Kidney glomerular epithelial cell (primary cell): ENCODE measurements around the gene FAM234B.
"Not testable (repeated sequence)": the region's sequence is repeated elsewhere in the genome, so short reads cannot be mapped to it uniquely, and the experiment has no call there.

Experiments used
- DNase-seq: peaks from one replicate; lab custom pipeline; 2025; lab: John Stamatoyannopoulos, UW

FAM234B gene

DNA sequence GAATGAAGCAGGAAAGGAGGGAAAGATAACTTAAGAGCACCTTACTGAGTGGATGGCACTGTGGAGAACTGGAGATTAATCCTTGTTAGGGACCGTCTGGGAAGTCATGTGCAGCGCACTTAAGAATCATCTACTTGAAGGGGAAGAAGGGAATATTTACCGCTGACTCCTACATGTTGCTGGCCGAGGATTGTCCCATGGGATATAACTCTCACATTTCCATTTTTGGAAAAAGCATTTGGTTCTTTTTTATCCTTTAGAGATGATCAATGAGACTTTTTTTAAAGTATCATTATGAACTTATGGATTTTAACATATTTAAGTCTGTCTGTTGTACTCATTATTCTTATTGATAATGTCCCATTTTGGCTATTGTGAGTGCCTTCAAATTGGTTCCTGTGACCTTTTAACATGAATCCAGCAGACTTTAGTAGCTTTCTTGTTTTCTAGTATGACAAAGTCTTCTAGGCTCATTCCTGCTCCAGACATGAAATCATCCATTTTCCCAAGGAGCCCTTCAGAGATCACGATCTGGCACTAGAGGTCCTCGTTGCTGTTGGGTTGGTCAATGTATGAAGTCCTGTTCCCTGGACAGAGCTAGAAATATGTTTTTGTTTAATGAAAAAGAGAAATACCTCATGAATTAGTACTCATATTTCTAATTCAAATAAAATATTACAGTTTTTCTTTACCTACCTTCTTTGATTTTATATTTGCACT lies 20.2 kb upstream of the FAM234B start:
- DNase-seq: no peak

DNA sequence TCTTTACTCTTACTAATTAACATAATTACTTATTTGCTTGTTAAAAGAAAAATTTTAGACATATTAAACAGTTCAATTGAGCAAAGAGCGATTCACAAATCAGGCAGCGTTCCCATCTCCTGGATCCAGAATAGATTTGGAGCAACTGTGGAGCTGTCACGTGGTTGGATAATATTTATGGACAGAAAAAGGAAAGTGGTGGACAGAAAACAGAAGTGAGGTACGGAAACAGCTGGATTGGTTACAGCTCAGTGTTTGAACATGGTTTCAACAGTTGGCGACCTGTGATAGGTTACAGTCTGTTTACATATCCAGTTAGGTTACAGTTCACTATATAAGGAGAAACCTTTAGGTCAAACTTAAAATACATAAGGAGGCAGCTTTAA lies 19.7 kb upstream of the FAM234B start:
- DNase-seq: no peak

DNA sequence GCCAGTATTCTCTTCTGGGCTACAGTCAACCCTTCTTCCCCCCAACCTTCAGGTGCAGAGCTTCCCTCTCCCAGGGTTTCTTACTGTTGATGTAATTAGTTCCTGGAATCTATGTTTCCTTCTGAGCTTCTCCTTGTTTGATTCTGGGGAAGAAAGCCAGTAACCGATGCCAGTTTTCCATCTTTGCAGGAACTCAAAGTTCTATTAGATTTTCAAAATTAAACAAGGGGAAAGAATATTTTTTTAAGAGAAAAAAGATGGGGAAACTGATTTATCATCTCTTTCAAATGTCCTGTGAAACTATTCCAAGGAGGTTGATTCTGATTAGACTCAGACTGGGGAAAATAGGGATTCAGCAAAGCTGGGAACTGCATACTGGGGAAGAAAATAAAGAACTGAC lies 17.9 kb upstream of the FAM234B start:
- DNase-seq: no peak

DNA sequence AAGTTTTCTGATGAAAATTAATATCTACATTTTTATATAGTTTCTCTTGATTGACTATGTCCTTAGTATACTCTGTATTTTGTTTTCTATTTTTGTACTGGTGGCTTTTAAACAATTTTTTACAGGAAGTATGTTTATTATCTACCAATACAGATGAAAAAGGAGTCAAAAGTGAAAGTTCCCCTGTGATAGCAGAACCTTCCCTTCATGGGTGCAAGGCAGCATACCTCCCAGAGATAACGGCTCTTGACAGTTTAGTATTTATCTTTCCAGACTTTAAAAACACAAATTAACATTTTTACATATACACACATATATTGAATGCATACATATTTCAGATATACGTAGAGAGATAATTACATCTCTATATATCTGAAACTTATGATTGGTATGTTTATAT lies 17.1 kb upstream of the FAM234B start:
- DNase-seq: no peak

DNA sequence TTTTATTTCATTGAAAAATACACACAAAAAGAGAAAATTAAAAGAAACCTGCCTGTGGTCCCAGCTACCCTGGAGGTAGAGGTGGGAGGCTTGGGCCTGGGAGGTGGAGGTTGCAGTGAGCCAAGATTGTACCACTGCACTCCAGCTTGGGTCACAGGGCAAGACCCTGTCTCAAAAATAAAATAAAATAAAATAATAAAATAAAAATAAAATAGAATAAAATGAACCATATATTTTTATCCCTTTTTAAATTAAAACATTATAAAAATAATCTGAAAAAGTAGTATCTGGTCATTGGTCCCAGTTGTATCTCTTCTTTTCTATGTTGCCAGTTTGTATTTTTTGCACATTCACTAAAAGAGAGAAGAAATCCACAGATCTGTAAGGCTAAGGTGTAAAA lies 16.7 kb upstream of the FAM234B start:
- DNase-seq: no peak

DNA sequence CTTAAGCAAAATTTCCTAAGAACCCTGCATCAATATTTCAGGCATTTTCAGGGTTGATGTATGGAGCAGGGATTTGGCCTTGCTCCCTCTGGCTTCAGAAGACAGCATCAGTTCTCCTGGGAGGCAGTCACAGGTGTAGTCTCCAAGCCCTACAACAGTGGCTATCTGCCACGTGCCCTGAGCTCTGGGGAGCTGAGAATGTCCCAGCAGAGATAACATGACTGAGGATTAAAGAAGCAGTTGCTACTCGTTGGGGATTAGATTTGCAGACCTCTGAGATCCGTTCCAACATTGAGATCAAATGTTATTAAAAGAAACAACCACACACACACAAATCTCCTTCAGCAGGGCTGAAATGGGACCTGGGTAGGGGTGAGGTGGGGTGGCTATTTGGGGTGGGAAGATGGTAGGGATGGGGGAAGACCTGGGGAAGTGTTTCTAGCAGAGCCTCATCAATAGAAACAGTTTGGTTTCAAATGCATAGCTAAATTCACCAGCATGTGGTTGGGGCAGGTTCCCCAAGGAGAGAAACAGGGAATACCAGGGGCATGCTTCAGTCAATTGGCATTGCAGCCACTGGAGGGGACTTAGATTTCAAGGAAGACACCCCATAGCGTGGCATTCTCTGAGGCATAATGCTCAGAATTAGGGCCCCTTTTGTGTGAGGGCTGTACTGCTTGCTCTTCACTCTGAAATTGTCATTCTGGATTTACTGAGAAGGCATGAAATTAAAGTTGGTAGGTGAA lies 15.2 kb upstream of the FAM234B start:
- no peak for DNase-seq

DNA sequence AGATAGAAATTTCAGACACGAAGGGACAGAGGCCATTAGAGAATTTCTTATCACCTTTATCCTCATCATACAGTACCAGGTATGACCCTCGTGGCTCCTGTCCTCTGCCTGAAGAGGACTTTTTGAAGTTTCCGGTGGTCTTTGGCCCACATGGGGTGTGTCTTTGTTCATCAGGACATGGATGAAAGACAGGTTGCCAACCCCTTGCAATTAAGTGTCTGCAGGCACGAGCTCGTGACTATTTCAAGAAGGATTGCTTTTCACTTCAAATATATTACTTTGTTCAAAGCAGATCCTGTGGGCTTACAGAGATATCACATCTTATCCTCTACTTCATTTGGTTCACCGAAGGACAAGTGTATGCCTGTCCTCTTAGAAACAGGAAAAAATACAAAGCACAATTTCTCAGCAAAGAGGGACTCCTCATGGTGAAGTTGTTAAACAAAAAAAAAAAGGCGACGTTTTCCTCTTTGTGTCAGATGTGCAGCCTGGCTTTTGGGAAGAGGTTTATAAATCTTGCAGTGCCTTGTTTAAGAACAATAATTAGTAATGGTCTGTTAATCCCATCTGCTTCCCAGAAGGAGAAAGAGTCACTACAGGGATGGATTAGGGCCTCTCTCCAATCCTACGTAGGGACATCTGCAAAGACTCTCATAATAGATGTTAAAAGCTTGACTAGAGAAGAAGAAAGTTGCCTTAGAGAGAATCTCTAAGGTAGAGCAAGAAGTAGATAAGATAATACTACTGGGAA lies 13.5 kb upstream of the FAM234B start:
- DNase-seq: no peak

DNA sequence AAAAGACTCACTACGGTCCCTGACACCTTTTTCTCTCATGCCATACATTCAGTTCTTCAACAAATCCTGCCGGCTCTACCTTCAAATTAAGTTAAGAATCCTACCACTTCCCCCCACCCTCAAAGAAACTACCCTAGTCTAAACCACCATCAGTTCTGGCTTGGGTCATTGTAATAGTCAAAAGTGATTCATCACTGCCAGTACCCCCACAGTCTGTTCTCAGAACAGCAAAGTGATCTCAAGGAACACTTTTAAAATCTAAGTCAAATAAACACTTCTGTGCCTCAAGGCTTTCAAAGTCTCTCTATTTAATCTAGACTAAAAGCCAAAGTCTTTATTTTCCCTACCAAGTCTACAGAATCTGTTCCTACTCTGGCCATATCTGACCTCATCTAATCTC lies 12.0 kb upstream of the FAM234B start:
- no peak for DNase-seq

DNA sequence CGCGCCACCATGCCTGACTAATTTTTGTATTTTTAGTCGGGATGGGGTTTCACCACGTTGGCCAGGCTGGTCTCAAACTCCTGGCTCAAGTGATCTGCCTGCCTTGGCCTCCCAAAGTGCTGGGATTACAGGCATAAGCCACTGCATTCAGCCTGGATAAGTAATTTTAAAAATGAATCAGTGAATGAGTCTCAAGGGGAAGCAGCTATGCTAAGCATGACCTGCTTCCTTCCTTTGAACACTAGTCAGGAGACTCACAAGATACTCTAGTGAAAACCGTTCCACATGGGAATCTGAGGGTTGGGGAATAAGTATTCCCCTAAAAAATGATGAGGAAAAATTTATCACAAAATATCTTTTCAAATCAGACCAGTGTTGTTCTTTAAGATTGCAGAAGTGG lies 10.7 kb upstream of the FAM234B start:
- no peak for DNase-seq

DNA sequence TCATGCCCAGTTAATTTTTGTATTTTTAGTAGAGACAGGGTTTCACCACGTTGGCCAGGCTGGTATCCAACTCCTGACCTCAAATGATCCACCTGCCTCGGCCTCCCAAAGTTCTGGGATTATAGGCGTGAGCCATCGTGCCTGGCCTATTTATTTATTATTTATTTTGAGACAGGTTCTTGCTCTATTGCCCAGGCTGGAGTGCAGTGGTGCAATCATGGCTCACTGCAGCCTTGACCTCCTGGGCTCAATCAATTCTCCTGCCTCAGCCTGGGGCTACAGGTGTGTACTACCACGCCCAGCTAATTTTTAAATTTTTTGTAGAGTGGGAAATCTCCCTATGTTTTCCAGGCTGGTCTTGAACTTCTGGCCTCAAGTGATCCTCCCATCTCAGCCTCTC lies 8.8 kb upstream of the FAM234B start:
- not testable (repeated sequence) for DNase-seq

DNA sequence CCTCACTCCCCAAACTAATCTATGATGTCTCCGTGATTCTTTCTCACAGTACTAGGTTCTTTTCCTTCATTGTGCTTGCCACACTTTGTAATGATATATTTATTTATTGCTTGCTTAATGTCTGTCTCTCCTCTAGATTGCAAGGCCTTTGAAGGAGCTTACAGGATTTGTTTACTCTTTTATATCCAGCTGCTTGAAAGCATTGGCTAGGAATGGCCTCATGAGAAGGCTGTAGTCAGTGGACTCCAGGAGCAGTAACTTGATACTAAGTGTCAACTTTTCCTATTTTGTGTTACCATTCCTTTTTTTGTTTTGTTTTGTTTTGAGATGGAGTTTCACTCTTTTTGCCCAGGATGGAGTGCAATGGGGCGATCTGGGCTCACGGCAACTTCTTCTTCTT lies 7.3 kb upstream of the FAM234B start:
- DNase-seq: no peak

DNA sequence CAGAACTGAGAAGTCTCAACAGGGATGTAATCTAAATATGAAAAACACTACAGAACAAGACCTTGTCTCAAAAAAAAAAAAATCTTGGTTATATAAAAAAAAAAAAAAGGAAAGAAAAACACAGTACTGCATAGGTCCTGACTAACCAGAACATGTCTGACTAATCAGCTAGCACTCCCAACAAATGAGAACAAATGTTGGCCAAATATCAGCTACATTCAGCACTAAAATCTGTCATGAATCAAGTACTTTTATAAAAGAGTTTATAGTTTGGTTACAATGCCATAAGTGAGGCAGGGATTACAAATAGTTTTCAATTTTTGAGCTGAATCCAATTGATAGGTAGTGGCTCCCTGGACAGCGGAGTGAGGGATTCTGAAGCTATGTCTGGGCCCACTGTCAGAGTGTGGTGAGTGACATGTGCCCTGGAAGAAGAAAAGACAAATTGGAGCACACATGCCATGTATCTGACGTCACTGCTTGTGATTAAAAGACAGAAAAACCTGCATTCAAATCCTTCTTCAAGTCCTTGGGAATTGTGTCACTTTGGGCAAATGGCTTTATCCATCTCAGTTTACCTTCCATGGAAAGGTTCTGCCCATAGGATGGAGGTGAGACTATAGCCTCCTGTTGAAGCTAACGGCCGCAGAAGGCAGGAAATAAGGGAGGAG lies 5.6 kb upstream of the FAM234B start:
- DNase-seq: peak; percentile 3

DNA sequence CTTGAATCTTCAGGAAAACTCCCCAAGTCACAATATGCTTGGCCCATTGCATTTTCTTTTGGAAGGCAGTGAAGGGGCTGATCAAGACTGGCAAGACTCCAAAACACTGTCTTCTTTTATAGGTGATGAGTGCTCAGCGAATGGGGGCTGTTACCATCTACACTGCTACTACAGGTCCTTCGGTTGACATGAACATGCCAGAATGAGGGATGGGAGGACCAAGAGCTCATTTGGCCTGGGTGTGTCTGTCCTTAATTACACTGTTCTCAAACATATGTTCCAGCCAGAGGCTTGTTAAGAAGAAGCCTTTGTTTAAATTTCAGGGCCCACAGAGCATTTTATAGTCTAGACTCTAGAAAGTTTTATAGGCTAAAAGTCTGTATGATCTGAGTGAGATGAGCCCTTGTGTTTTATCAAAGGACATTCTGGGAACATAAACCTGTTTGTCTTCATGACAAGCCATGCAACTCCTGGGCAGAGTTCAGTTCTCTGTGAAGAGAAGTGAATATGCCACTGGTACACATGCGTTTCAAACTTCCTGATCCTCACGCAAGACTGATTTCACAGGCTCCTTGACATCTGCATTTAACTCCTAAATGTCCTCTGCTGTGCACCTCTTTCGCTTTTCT lies 4.7 kb upstream of the FAM234B start:
- no peak for DNase-seq

DNA sequence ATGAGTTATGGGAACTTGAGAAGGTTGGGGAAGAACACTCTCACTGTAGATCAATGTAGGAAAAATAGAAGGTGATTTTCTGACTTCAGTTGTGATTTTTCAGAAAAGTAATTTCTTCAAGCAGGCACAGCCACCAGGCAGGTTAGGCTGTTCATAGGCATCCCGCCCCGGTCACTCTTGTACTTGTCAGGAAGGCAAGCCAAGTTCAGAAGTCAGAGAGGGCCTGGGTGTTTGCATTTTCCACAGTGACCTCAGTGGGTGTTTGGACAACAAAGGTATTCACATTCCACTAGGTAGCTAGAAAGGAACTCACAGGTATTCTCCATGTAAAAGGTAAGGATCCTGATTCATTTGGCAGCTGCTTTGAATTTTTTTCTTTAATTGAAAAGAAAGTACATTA lies 3.0 kb upstream of the FAM234B start:
- no peak for DNase-seq

DNA sequence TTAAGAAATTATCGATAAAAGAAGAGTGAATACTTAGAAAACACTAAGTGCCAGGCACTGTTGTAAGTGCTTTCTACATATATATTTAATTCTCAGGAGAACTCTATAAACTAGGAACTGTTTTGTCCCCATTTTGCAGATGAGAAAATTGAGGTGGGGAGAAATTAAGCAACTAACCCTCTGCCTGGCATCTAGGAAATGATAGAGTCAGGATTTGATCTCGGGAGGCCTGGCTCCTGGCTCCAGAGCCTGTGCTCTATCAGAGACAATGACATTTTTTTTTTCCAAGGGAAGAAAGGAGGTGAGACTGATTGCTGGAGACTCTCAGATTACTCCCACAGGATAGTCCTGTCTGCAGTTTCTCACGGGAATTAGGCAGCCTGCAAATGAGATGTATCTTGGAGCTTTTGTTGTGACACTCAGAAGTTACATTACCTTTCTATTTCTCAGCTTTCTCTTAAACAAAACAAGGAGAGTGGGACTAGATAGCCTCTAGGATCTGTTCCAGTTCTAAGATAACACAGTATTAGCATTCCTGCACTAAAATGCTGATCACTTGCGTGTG lies 1.4 kb upstream of the FAM234B start:
- no peak for DNase-seq

DNA sequence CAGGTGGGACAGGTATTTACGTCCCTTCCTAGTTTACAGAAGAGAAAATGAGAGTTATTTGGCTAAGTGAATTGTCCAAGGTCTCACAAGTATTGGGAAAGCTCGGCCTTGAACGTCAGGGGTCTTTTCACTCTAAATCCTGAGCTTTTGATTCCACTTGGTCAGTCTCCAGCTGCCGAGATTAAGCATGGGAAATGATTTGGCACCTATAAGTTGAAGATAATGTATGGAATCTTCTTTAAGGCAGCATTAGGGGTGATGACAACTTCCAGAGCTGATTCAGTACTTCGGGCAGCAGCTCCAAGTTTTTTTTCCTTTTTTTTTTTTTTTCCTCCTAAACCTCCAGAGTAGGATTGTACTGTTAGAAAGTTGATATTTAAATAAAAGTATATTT lies 722 bp downstream of the FAM234B start:
- DNase-seq: no peak

DNA sequence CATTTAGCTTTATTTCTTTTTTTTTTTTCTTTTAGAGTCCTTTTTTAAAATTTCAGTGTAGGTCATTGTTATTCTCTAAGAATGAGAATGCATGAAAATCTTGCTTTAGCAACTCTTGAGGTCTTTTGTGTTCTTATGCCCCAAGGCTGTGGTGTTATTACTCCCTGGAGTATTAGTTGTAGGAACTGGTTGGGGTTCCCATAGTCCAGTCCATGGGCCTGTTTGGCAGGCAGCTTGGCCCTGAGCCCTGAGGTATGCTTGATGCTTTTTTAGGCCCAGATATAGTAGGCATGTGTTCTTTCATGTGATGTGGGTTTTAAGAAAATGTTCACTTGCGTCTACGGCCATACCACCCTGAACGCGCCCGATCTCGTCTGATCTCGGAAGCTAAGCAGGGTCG lies 1.6 kb downstream of the FAM234B start:
- no peak for DNase-seq

DNA sequence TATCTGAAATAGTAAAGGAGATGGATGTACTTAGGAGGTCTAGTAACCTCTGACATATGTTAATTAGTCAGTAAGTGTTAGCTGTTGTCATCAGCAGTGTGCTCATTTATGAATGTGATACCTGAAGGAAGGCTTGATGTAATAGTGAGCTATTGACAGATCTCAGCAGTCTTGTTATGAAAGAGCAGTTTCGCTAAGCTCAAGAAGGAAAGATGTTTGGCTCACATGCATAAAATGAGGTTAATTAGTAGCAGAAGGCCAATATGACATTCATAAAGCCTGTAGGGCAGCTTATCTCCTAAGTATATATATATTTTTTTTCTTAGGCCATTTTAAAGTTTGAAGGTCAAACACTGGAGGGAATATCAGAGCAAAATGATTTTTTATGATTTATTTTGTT lies 2.8 kb downstream of the FAM234B start:
- DNase-seq: no peak

DNA sequence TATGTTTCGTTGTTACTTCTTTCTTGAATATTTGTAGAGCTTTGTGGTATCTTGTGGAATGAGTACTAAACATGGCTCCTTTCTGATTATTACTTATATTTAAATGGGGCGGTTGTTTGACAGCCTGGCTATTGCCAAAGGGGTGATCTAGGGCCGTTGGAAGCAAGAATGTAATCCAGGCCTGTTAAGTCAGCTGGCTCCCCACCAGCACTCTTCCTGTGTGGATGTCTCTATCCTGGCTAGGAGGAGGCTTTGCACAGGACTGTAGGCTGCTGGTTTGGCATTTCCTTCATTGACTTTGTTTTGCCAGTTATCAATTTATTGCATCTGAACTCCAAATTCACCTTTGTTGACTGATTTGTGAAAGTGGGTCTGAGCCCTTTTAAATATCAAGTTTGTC lies 5.6 kb downstream of the FAM234B start:
- no peak for DNase-seq

DNA sequence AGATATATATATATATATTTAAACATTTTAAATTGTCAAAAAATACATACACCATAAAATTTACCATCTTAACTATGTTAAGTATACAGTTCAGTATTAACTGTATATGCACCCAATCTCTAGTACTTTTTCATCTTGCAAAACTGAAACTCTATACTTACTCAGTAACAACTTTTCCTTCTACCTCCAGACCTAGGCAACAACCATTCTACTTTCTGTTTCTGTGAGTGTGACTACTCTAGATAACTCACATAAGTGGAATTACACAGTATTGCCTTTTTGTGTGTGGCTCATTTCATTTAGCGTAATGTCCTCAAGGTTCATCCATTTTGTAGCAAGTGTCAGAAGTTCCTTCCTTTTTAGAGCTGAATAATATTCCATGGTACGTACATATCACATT lies 8.2 kb downstream of the FAM234B start:
- no peak for DNase-seq

DNA sequence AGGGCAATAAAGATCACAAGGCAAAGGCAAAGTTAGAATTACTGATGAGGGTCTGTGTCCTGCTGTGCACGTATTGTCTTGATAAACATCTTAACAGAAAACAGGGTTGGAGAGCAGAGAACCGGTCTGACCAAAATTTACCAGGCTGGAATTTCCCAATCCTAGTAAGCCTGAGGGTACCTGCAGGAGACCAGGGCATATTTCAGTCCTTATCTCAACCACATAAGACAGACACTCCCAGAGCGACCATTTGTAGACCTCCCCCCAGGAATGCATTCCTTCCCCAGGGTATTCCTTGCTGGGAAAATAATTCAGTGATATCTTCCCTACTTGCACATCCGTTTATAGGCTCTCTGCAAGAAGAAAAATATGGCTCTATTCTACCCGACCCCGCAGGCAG lies 9.4 kb downstream of the FAM234B start:
- DNase-seq: not testable (repeated sequence)

DNA sequence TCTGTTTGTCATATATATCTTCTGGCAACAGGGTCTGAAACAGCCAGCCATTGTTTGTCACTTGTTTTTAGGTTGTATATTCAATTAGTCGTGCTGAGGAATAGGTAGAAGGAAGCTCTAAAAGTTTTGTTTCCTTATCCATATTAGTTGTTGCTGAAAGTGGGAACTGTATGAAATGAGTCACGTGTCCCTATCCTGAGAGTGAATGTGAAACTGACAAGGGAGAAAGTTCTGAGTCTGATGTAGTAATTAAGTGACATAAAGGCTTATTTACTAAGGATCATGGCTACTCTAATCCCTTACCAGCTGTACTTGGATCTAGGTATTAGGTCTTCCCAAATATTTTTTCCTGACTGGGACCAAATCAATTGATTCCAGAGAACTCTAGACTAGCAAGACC lies 16.4 kb downstream of the FAM234B start:
- no peak for DNase-seq
